A549 treated with AZD9567 at 1 μM for 4 hours (cell line): Measurements from ENCODE around the gene STN1. TPM values are rescaled to one million over a fixed set of nuclear protein-coding genes. Genes with fewer than 3 reads are reported as not detected.

Source experiments
- total RNA-seq: library from RNA; stranded (reverse); fragments of 200-300 nt; extraction: Qiagen RNA extraction; gene quantifications from 5 replicates; pipeline ENCODE4 v1.2.3, GENCODE V29; 2022; ENCODE audit not compliant: insufficient read depth

Gene STN1
- total RNA-seq: 18.2 to 31.8 TPM (median 19.0 TPM) in 5 replicates

GRCh38 chr10:103918053-103918846 lies at the start of gene STN1:
Gene STN1, minus strand, starts transcription at chr10:103918184. Its CDS starts 590 bp downstream, at chr10:103917594.

GRCh38 chr10:103966671-103967447 lies 48.9 kb upstream of the STN1 start, which contains the start of gene SLK:
Gene SLK, plus strand, starts transcription at chr10:103967140. Its CDS starts 606 bp downstream, at chr10:103967746.

GRCh38 chr10:103855424-103855823 lies 62.6 kb downstream of the STN1 start, which contains the start of gene SH3PXD2A:
Gene SH3PXD2A, minus strand, starts transcription at chr10:103855576. Its CDS starts 310 bp downstream, at chr10:103855266.

Other genes with a start within 250 kb of the STN1 start
- gene SH3PXD2A, start 62.6 kb downstream of the STN1 start, total RNA-seq: 0.70 to 1.2 TPM (median 0.93 TPM) in 5 replicates
- gene SLK, start 49.0 kb upstream of the STN1 start, total RNA-seq: 21.9 to 30.1 TPM (median 29.8 TPM) in 5 replicates
- gene COL17A1, start 167.7 kb upstream of the STN1 start, total RNA-seq: 1.0 to 2.3 TPM (median 1.2 TPM) in 5 replicates
- gene SFR1, start 204.0 kb upstream of the STN1 start, total RNA-seq: 10.7 to 21.1 TPM (median 12.7 TPM) in 5 replicates